Measurements from ENCODE around the gene TRMT6. TPM values are rescaled to one million over a fixed set of nuclear protein-coding genes. Genes with fewer than 3 reads are reported as not detected.

The TRMT6 gene
- total RNA-seq, 1 donor, result 5.4 TPM

DNA sequence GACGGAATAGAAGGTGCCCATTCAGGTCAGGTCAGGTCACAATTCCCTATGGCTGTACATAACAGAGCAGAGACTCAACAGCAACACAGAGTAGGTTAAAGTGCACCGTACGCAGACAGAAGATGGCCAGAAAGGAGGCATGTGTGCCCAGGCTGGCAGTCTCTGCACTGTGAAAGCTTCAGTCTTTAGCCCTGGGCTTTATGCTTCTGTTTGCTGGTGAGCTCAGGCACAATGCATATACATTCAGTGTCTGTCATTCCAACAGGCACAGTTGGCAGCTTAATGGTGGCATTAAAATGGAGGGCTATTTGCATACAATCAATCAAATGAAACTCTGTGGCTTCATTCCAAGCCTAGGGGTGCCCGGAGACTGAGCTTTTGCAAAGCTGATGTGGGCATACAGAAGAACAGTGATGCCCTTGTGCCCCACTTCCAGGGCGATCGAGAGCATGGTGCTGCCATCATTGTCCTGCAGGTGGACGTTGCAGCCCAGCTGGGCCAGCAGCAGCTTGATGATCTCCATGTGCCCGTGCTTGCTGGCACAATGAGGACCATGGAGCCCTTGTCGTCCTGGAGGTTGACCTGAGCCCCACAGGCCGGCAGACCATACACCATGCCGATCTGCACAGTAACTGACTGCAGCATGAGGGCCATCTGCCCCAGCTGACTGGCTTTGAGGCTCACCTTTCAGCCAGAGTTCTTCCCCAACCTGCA lies 22.4 kb downstream of the TRMT6 start:
- TF ChIP-seq, protein P1, sequence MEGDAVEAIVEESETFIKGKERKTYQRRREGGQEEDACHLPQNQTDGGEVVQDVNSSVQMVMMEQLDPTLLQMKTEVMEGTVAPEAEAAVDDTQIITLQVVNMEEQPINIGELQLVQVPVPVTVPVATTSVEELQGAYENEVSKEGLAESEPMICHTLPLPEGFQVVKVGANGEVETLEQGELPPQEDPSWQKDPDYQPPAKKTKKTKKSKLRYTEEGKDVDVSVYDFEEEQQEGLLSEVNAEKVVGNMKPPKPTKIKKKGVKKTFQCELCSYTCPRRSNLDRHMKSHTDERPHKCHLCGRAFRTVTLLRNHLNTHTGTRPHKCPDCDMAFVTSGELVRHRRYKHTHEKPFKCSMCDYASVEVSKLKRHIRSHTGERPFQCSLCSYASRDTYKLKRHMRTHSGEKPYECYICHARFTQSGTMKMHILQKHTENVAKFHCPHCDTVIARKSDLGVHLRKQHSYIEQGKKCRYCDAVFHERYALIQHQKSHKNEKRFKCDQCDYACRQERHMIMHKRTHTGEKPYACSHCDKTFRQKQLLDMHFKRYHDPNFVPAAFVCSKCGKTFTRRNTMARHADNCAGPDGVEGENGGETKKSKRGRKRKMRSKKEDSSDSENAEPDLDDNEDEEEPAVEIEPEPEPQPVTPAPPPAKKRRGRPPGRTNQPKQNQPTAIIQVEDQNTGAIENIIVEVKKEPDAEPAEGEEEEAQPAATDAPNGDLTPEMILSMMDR (IDR thresholded peaks at IDR 0.05; ENCODE audit: extremely low read depth, low read depth, low read length), result no peak
- H3K4me3 ChIP-seq (ENCODE audit: insufficient read depth, low read length), result no peak overlapping the region

DNA sequence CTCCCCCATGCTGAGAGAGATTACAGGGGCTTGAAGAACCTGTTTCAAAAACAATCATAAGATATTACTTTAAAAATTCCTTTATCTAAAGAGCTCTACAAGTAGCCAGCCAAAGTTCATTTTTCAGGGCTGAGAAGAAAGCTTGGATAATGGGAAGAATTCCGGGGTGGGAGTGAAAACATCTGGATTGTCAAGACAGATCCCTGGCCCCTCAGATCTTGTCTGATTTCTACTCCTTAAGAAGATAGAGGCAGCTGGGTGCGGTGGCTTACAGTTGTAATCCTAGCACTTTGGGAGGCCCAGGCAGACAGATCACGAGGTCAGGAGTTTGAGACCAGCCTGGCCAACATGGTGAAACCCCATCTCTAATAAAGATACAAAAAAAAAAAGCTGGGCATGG lies 24.8 kb downstream of the TRMT6 start:
- Histone ChIP-seq H4K20me1 (ENCODE audit: insufficient read depth, low read length) (no peaks in the 10 kb centered on the region), H3K4me2 (ENCODE audit: insufficient read depth, low read length) (no peak overlapping the region), H3K4me1 (ENCODE audit: insufficient read depth, low read length) (no peaks in the 10 kb centered on the region), H3K27ac (ENCODE audit: low read depth, low read length) (no peak overlapping the region), H3K4me3 (ENCODE audit: insufficient read depth, low read length) (no peak overlapping the region), H3K9me3 (ENCODE audit: low read depth, low read length) (no peaks in the 10 kb centered on the region), H2AFZ (ENCODE audit: low read length) (no peak overlapping the region), H3K79me2 (ENCODE audit: insufficient read depth, low read length) (no peaks in the 10 kb centered on the region), H3K27me3 (ENCODE audit: insufficient read depth, low read length) (peaks cover 7% of the 10 kb centered on the region), H3K36me3 (ENCODE audit: insufficient read depth, low read length) (no peaks in the 10 kb centered on the region)
- TF ChIP-seq, protein P1 (IDR thresholded peaks at IDR 0.05; ENCODE audit: extremely low read depth, low read depth, low read length), result no peak
- no peak for DNase-seq (ENCODE audit: insufficient read length, low spot score, missing footprints)

More for the DNA sequence above, 22.4 kb downstream of the TRMT6 start:
- H3K79me2 ChIP-seq (ENCODE audit: insufficient read depth, low read length), result no peaks in the 10 kb centered on the region
- no peak overlapping the region for H3K27ac ChIP-seq (ENCODE audit: low read depth, low read length)
- no peak for DNase-seq (ENCODE audit: insufficient read length, low spot score, missing footprints)
- no peaks in the 10 kb centered on the region for H4K20me1 ChIP-seq (ENCODE audit: insufficient read depth, low read length)
- H3K36me3 ChIP-seq (ENCODE audit: insufficient read depth, low read length), result no peaks in the 10 kb centered on the region
- H3K27me3 ChIP-seq (ENCODE audit: insufficient read depth, low read length), result peaks cover 15% of the 10 kb centered on the region
- no peak overlapping the region for H2AFZ ChIP-seq (ENCODE audit: low read length)
- no peaks in the 10 kb centered on the region for H3K9me3 ChIP-seq (ENCODE audit: low read depth, low read length)
- H3K4me1 ChIP-seq (ENCODE audit: insufficient read depth, low read length), result no peaks in the 10 kb centered on the region
- no peak overlapping the region for H3K4me2 ChIP-seq (ENCODE audit: insufficient read depth, low read length)

DNA sequence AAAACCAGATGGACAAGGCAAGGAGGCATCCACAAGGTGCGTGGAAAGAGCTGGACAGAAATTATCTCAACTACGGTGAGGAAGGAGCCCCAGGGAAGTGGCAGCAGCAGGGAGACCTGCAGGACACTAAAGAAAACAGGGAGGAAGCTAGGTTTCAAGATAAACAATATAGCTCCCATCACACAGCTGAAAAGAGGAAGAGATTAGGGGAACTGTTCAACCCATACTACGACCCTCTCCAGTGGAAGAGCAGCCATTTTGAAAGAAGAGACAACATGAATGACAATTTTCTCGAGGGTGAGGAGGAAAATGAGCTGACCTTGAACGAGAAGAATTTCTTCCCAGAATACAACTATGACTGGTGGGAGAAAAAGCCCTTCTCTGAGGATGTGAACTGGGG lies 26.8 kb downstream of the TRMT6 start:
- peaks cover 7% of the 10 kb centered on the region for H3K27me3 ChIP-seq (ENCODE audit: insufficient read depth, low read length)
- H3K4me1 ChIP-seq (ENCODE audit: insufficient read depth, low read length), result peaks cover 12% of the 10 kb centered on the region
- TF ChIP-seq, protein P1 (IDR thresholded peaks at IDR 0.05; ENCODE audit: extremely low read depth, low read depth, low read length), result no peak
- no peak overlapping the region for H3K4me2 ChIP-seq (ENCODE audit: insufficient read depth, low read length)
- no peak overlapping the region for H2AFZ ChIP-seq (ENCODE audit: low read length)
- no peaks in the 10 kb centered on the region for H3K9me3 ChIP-seq (ENCODE audit: low read depth, low read length)
- H4K20me1 ChIP-seq (ENCODE audit: insufficient read depth, low read length), result no peaks in the 10 kb centered on the region
- no peaks in the 10 kb centered on the region for H3K79me2 ChIP-seq (ENCODE audit: insufficient read depth, low read length)
- DNase-seq (ENCODE audit: insufficient read length, low spot score, missing footprints), result no peak
- H3K27ac ChIP-seq (ENCODE audit: low read depth, low read length), result no peak overlapping the region
- no peak overlapping the region for H3K4me3 ChIP-seq (ENCODE audit: insufficient read depth, low read length)
- no peaks in the 10 kb centered on the region for H3K36me3 ChIP-seq (ENCODE audit: insufficient read depth, low read length)

DNA sequence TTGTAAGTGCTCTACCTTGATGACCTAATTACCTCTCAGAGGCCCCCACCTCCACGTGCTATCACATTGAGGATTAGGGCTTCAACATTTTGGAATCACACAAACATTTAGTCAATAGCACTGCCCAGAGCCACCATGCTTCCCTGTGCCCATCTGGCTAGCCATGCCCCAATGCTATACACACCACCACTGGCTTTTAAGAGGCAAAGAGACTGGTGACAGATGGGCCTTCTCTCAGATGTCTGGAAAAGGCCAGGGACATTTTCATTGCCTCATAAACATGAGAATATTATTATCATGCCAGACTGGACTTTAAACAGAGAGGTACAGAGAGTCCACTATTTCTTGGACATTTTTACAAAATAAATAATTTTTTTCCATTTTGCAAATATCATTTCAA lies 29.8 kb downstream of the TRMT6 start:
- Histone ChIP-seq H3K79me2 (ENCODE audit: insufficient read depth, low read length) (no peaks in the 10 kb centered on the region), H3K9me3 (ENCODE audit: low read depth, low read length) (no peaks in the 10 kb centered on the region), H4K20me1 (ENCODE audit: insufficient read depth, low read length) (no peaks in the 10 kb centered on the region), H3K27ac (ENCODE audit: low read depth, low read length) (no peak overlapping the region), H3K4me3 (ENCODE audit: insufficient read depth, low read length) (no peak overlapping the region), H3K36me3 (ENCODE audit: insufficient read depth, low read length) (no peaks in the 10 kb centered on the region), H3K4me1 (ENCODE audit: insufficient read depth, low read length) (peaks cover 12% of the 10 kb centered on the region), H3K27me3 (ENCODE audit: insufficient read depth, low read length) (peaks cover 7% of the 10 kb centered on the region), H2AFZ (ENCODE audit: low read length) (no peak overlapping the region), H3K4me2 (ENCODE audit: insufficient read depth, low read length) (no peak overlapping the region)
- TF ChIP-seq, protein P1 (IDR thresholded peaks at IDR 0.05; ENCODE audit: extremely low read depth, low read depth, low read length), result no peak
- DNase-seq (ENCODE audit: insufficient read length, low spot score, missing footprints), result no peak

All from osteoblast (primary cell).